Endometrium (tissue), 2 donors: ENCODE data around the gene CHI3L2.

ENCODE experiments used
- FAIRE-seq: peaks from 2 replicates; lab custom pipeline; 2012; peaks lifted over from hg19 to GRCh38; lab: Jason Lieb, UNC
- donor health status: control.
- donor health status: control.

Gene CHI3L2

GRCh38 chr1:111221276-111221632 is 6.3 kb upstream of the CHI3L2 start:
- FAIRE-seq: no peak

- no peak for FAIRE-seq
These were observed 5.8 kb upstream of the CHI3L2 start for GRCh38 chr1:111221633-111222291.

- no peak for FAIRE-seq
These were observed 5.0 kb upstream of the CHI3L2 start for GRCh38 chr1:111222308-111223125.

GRCh38 chr1:111223126-111223685 is 4.3 kb upstream of the CHI3L2 start:
- no peak for FAIRE-seq

GRCh38 chr1:111225091-111225490 is 2.4 kb upstream of the CHI3L2 start:
- no peak for FAIRE-seq

GRCh38 chr1:111225717-111226400 is 1.7 kb upstream of the CHI3L2 start:
- no peak for FAIRE-seq

- FAIRE-seq: no peak
These were observed 586 bp downstream of the CHI3L2 start for GRCh38 chr1:111227851-111228747.

GRCh38 chr1:111228748-111229126 is 1.2 kb downstream of the CHI3L2 start:
- no peak for FAIRE-seq

- no peak for FAIRE-seq
These were observed 4.6 kb downstream of the CHI3L2 start for GRCh38 chr1:111232134-111232533.

GRCh38 chr1:111234258-111234657 is 6.7 kb downstream of the CHI3L2 start:
- no peak for FAIRE-seq

- FAIRE-seq: no peak
These were observed 7.4 kb downstream of the CHI3L2 start for GRCh38 chr1:111234866-111235265.

- no peak for FAIRE-seq
These were observed 8.9 kb downstream of the CHI3L2 start for GRCh38 chr1:111236379-111236778.

- FAIRE-seq: no peak
These were observed 9.3 kb downstream of the CHI3L2 start for GRCh38 chr1:111236806-111237205.

GRCh38 chr1:111238056-111238795 is 10.7 kb downstream of the CHI3L2 start:
- FAIRE-seq: no peak

GRCh38 chr1:111241797-111242196 is 14.3 kb downstream of the CHI3L2 start:
- no peak for FAIRE-seq

- FAIRE-seq: no peak
These were observed 15.5 kb downstream of the CHI3L2 start for GRCh38 chr1:111242805-111243523.

GRCh38 chr1:111247125-111247838 is 19.8 kb downstream of the CHI3L2 start:
- no peak for FAIRE-seq

- no peak for FAIRE-seq
These were observed 22.4 kb downstream of the CHI3L2 start for GRCh38 chr1:111249960-111250359.

GRCh38 chr1:111251570-111251969 is 24.1 kb downstream of the CHI3L2 start:
- FAIRE-seq: no peak

- FAIRE-seq: no peak
These were observed 25.3 kb downstream of the CHI3L2 start for GRCh38 chr1:111252786-111253185.
